Activated naive CD4-positive, alpha-beta T cell treated with Interleukin-2 at 50 U/mL for 16 hours (primary cell): ENCODE data around the gene AMPD3.

Experiments used
- DNase-seq: peaks from one replicate; pipeline ENCODE4 v3.0.0-alpha.2; 2020

The AMPD3 gene

GRCh38 chr11:10490398-10491241 lies 35.6 kb downstream of the AMPD3 start:
- no peak for DNase-seq

- DNase-seq = no peak
Observed at GRCh38 chr11:10492084-10492483, 37.0 kb downstream of the AMPD3 start.

GRCh38 chr11:10493041-10493663 lies 38.1 kb downstream of the AMPD3 start:
- DNase-seq = no peak

GRCh38 chr11:10494636-10495463 lies 39.8 kb downstream of the AMPD3 start:
- DNase-seq = no peak

- no peak for DNase-seq
Observed at GRCh38 chr11:10495464-10495786, 40.4 kb downstream of the AMPD3 start.

GRCh38 chr11:10496296-10496936 lies 41.4 kb downstream of the AMPD3 start:
- no peak for DNase-seq

GRCh38 chr11:10497371-10498021 lies 42.4 kb downstream of the AMPD3 start:
- no peak for DNase-seq

- no peak for DNase-seq
Observed at GRCh38 chr11:10498022-10498400, 42.9 kb downstream of the AMPD3 start.

GRCh38 chr11:10498426-10499250 lies 43.6 kb downstream of the AMPD3 start:
- DNase-seq = no peak

GRCh38 chr11:10499452-10499851 lies 44.4 kb downstream of the AMPD3 start:
- DNase-seq = no peak

GRCh38 chr11:10499874-10500601 lies 45.0 kb downstream of the AMPD3 start:
- no peak for DNase-seq

GRCh38 chr11:10500757-10501684 lies 46.0 kb downstream of the AMPD3 start:
- DNase-seq = no peak

- no peak for DNase-seq
Observed at GRCh38 chr11:10502065-10502680, 47.1 kb downstream of the AMPD3 start.

GRCh38 chr11:10502770-10503169 lies 47.7 kb downstream of the AMPD3 start:
- no peak for DNase-seq

- DNase-seq = no peak
Observed at GRCh38 chr11:10503221-10503620, 48.2 kb downstream of the AMPD3 start.

GRCh38 chr11:10503777-10504480 lies 48.9 kb downstream of the AMPD3 start:
- no peak for DNase-seq

GRCh38 chr11:10504490-10504889 lies 49.4 kb downstream of the AMPD3 start:
- no peak for DNase-seq

GRCh38 chr11:10505278-10506007 lies 50.4 kb downstream of the AMPD3 start:
- DNase-seq = no peak
